Middle frontal gyrus (tissue), 1 donor: Measurements from ENCODE around the gene SLC16A1.
"Not testable (repeated sequence)": the region's sequence is repeated elsewhere in the genome, so short reads cannot be mapped to it uniquely, and the experiment has no call there.

Experiments used
- DNase-seq: peaks from one replicate; pipeline ENCODE4 v3.0.0-alpha.2; 2015; ENCODE audit warnings: low spot score; ENCODE audit errors: extremely low spot score

The SLC16A1 gene

DNA sequence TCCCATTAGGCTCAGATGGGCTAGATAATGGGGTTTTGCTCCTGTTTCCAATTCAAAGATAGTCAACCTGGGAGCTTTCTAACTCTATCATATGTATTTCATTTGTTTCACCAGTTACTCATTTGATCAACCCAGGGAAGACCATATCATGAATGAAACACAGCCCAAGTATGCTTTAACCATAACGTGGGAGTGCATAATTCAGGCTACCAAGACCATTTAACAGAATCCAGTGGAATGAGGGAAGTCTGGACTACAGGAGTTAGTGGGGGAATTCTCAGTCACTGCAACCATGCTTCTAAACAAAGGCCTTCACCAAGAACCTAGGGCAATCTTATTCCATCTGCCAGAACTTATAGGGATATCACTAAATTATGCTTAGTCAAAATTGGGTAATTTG lies 15.0 kb upstream of the SLC16A1 start:
- DNase-seq, result no peak

GRCh38 chr1:112964347-112964746 lies 8.4 kb upstream of the SLC16A1 start:
- DNase-seq, result no peak

DNA sequence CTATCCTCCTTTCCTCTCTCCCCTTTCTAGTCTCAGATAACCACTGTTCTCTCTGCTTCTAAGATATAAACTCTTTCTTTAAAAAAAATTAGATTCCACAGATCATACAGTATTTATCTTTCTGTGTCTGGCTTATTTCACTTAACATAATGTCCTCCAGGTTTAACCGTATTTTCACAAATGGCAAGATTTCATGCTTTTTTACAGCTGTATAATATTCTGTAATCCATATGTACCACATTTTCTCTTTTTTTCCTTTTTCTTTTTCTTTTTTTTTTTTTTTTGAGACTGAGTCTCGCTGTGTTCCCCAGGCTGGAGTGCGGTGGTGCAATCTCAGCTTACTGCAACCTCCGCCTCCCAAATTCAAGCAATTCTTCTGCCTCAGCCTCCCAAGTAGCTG lies 5.1 kb upstream of the SLC16A1 start:
- DNase-seq, result no peak

- DNase-seq, result no peak
Observed at GRCh38 chr1:112960384-112960783, 4.4 kb upstream of the SLC16A1 start.

- not testable (repeated sequence) for DNase-seq
Observed at GRCh38 chr1:112958236-112958635, 2.2 kb upstream of the SLC16A1 start.

DNA sequence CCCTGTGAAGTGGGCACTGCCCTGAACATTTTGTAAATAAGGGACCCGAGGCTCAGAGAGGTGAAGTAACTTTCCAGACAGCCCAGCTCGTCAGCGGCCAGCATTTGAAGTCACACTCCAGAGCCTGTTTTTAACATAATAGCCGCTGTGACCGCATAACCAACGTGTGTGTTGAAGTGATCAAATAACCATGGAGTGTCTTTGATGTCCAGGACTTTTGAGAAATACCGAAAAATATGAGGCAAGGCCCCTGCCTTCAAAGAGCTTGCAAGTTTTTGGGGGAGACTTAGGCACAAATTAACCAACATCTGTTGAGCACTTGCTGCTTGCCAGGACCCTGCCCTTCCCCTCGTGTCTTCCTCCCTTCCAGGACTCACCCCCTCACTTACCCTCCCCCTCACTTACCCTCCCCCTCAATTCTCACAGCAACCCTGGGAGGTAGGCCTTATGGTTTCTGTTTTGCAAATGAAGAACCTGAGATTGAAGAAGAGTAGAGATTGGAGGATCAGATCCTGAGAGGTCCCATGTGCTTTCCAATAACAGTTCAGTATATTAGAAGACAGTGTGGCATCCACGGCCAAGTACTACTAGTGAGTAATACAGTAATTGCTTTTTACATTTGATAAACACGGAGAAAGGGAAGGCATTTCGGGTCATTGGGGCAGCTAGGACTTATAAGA lies 1.3 kb upstream of the SLC16A1 start:
- DNase-seq, result no peak

GRCh38 chr1:112956544-112957132 lies 642 bp upstream of the SLC16A1 start:
- no peak for DNase-seq

DNA sequence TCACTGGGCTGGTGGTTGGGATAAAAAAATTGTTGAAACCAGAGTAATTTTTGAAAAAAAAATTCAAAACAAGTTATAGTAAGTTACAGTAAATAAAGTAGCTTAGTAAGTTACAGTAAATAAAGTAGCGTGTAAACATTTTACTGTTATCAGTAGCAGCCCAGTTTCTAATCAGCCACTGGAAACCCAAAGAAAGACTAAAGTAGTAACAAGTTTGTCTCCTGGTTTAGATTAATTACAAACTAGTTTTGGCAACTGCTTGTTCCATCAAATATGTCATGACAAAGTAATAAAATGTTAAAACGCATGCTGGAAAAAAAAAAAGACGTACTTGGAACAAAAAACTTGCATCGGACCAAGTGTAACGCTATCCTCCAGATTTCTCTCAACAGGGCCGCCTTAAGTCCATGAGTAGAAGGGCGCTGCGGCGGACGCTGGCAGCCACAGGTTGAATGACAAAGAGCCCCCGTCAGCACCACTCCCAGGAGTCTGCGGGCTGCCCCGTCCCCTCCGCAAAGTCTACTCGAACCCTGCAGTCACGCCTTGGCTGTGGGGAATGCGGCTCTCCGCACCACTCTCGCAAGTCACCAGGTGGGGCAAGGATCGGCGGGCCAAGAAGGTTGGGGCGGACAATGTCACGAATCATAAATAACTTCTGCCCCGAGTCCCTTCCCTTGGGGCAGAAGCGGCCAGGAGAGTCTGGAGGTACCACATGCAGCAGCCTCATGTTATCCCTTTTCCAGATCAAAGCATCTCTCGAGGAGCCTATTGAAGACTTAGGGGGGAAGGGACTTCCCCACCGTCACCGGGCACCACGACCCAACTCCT lies 837 bp downstream of the SLC16A1 start:
- no peak for DNase-seq

GRCh38 chr1:112954017-112954650 lies 1.9 kb downstream of the SLC16A1 start:
- no peak for DNase-seq

- DNase-seq, result no peak
Observed at GRCh38 chr1:112950426-112950825, 5.6 kb downstream of the SLC16A1 start.

- no peak for DNase-seq
Observed at GRCh38 chr1:112946683-112947082, 9.3 kb downstream of the SLC16A1 start.

DNA sequence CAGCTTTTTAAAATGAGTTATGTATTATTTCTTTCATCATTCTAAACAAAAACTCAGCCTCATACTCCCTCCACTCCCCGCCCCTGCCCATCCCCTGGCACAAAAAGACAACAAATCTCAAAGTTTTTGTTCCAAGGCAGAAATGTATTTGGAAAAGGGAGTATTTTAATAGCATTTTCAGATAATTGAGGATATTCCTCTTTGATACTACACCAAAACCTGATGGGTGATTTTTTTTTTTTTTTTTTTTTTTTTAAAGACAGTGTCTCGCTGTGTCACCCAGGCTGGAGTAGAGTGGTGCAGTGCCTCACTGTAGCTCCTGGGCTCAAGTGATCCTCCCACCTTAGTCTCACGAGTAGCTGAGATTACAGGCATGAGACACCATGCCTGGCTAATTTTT lies 16.2 kb downstream of the SLC16A1 start:
- no peak for DNase-seq

- no peak for DNase-seq
Observed at GRCh38 chr1:112938210-112938609, 17.8 kb downstream of the SLC16A1 start.

GRCh38 chr1:112937495-112937894 lies 18.5 kb downstream of the SLC16A1 start:
- DNase-seq, result no peak

DNA sequence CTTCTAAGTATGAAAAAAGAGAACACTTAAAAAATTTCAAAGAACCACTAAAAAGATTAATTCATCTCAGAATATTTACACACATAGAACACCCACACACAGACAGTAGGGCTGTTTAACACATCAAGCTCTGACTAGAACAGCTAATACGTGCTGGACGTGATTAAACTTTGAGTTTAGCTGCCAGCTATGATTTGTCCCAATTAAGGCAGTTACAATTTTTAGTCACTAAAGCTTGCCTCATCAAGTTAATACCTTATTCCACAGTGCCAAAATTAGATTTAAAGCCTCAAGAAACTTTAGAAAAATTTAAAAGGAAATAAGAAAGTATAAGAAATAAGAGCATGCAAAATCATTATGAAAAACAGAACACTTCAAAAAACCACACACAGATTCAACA lies 18.9 kb downstream of the SLC16A1 start:
- no peak for DNase-seq

DNA sequence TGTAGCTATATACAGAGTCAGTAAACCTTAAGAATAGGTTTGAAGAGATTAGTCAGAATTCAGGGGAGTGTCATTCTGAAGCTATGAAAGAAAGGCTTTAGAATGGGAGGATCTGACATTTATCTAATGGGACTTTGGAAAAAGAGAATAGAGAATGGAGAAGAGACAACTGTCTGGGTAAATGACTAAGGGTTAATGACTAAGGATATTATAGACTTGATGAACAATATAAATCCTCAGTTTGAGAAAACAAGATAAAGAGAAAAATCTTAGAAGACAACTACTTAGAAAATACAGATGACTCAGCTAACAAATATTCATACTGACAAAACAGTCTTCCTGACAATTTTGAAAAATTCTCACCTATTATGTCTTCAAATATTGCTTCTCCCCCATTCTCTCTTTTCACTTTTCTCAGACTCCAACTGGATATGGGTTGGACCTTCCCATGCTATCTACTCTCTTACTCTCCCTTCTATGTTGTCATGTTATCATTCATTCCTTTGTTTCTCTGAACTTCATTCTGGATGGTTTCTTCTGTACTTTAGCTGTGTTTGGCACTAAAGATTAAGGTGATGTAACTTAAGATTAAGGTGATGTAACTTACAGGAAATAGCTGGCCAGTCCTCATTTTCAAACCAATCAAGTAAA lies 20.4 kb downstream of the SLC16A1 start:
- no peak for DNase-seq

DNA sequence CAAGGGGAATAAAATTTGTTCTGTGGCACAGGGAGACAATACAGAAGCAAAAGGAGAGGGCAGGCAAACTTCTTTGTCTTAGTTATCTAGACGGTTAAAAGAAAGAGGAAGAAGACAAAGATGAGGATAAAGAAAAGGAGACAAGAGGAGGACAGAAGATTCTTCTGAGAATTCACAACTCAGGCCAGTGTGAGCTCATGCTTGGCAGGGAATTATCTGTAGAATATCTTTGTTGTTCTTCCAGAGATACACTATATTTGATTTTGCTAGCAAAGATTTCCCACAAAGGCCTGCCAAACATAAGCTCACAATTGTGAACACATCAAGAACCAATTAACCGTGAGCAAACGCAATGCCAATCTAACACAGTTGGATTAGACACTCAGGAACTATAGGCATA lies 21.4 kb downstream of the SLC16A1 start:
- DNase-seq, result no peak

- DNase-seq, result no peak
Observed at GRCh38 chr1:112933820-112934571, 22.0 kb downstream of the SLC16A1 start.

GRCh38 chr1:112929979-112930378 lies 26.0 kb downstream of the SLC16A1 start:
- no peak for DNase-seq

DNA sequence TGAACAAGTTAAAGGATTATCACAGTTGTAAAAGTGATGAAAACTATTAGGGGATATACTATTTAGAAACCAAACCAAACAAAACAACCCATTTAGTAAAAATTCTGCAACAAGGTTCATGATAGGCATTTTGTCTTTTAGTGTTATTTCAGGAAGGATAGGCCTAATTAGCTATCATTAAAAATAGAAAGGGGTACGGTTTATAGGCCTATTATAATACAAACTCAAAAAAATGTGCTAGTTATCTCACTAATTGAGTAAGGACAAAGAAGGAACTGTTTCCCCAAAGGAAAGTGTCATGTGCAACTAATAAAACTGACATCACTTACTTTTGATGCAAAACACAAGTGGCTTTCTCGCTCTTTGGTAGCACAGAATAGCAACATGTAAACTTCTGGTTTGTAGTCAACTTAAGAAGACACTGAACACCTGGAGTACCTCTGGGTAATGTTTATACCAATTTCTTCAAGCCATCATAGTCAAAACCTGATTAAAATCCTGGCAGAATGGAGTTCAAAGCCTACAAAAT lies 28.5 kb downstream of the SLC16A1 start:
- no peak for DNase-seq

GRCh38 chr1:112926858-112927257 lies 29.1 kb downstream of the SLC16A1 start:
- DNase-seq, result no peak
